ENCODE results near the gene ITPA.

ITPA gene

DNA sequence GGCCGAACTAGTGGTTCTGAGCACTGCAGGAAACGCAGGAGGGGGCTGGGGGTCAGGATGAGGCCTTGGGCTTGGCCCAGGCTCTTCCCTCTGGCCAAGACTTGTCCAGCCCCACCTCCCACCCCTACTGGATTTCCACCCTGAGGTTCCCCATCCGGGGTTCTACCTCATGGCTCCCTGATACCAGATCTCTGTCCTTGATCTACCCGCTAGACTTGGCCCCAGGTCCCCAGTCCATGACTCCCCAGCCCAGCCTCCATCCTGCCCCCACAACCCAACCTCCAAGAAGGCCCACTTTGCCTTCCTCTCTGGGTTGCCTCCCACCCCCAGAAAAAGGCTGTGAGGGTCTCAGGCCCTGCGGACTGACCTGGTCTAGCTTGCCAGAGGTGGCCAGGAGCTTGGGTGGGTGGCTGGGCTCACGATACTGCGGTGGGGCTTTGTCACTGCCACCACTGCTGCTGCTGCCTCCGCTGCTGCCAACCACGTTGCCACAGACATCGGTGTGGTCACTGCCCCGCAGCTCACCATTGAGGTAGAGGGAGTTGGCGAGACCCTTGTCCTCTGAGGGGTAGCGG, 42.9 kb upstream of the ITPA start:
- H2AFZ ChIP-seq (ENCODE audit: low read depth) = no peak overlapping the region
- H3K79me2 ChIP-seq (ENCODE audit: insufficient read depth, low read depth) = no peaks in the 10 kb centered on the region
- H3K4me3 ChIP-seq (IDR thresholded peaks at IDR 0.05; ENCODE audit: insufficient read depth, low read depth, low read length) = no peak overlapping the region
- TF ChIP-seq, protein P1, sequence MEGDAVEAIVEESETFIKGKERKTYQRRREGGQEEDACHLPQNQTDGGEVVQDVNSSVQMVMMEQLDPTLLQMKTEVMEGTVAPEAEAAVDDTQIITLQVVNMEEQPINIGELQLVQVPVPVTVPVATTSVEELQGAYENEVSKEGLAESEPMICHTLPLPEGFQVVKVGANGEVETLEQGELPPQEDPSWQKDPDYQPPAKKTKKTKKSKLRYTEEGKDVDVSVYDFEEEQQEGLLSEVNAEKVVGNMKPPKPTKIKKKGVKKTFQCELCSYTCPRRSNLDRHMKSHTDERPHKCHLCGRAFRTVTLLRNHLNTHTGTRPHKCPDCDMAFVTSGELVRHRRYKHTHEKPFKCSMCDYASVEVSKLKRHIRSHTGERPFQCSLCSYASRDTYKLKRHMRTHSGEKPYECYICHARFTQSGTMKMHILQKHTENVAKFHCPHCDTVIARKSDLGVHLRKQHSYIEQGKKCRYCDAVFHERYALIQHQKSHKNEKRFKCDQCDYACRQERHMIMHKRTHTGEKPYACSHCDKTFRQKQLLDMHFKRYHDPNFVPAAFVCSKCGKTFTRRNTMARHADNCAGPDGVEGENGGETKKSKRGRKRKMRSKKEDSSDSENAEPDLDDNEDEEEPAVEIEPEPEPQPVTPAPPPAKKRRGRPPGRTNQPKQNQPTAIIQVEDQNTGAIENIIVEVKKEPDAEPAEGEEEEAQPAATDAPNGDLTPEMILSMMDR (conservative IDR thresholded peaks at IDR 0.05; ENCODE audit: low read depth, low read length) = no peak
- no peak overlapping the region for H3K4me2 ChIP-seq
- no peak overlapping the region for H3K27ac ChIP-seq
- no peaks in the 10 kb centered on the region for H4K20me1 ChIP-seq (ENCODE audit: insufficient read depth)
- H3K27me3 ChIP-seq (ENCODE audit: insufficient read depth, low read depth) = no peaks in the 10 kb centered on the region
- no peaks in the 10 kb centered on the region for H3K36me3 ChIP-seq (ENCODE audit: insufficient read depth)
- no peaks in the 10 kb centered on the region for H3K4me1 ChIP-seq (ENCODE audit: low read depth, poor library complexity, severe bottlenecking)
- no peak overlapping the region for H3K9ac ChIP-seq

GRCh38 chr20:3166913-3167342, 42.4 kb upstream of the ITPA start:
- H3K36me3 ChIP-seq (ENCODE audit: insufficient read depth) = no peaks in the 10 kb centered on the region
- H3K27me3 ChIP-seq (ENCODE audit: insufficient read depth, low read depth) = no peaks in the 10 kb centered on the region
- H3K4me1 ChIP-seq (ENCODE audit: low read depth, poor library complexity, severe bottlenecking) = no peaks in the 10 kb centered on the region
- TF ChIP-seq, protein P1 (conservative IDR thresholded peaks at IDR 0.05; ENCODE audit: low read depth, low read length) = no peak
- no peak overlapping the region for H3K4me3 ChIP-seq (IDR thresholded peaks at IDR 0.05; ENCODE audit: insufficient read depth, low read depth, low read length)
- H2AFZ ChIP-seq (ENCODE audit: low read depth) = no peak overlapping the region
- H3K9ac ChIP-seq = no peak overlapping the region
- H3K27ac ChIP-seq = no peak overlapping the region
- H4K20me1 ChIP-seq (ENCODE audit: insufficient read depth) = no peaks in the 10 kb centered on the region
- H3K4me2 ChIP-seq = no peak overlapping the region
- no peaks in the 10 kb centered on the region for H3K79me2 ChIP-seq (ENCODE audit: insufficient read depth, low read depth)

- Histone ChIP-seq H2AFZ (ENCODE audit: low read depth) (no peak overlapping the region), H3K9ac (no peak overlapping the region), H3K4me1 (ENCODE audit: low read depth, poor library complexity, severe bottlenecking) (no peaks in the 10 kb centered on the region), H3K27me3 (ENCODE audit: insufficient read depth, low read depth) (no peaks in the 10 kb centered on the region), H3K4me2 (no peak overlapping the region), H3K36me3 (ENCODE audit: insufficient read depth) (no peaks in the 10 kb centered on the region), H3K79me2 (ENCODE audit: insufficient read depth, low read depth) (no peaks in the 10 kb centered on the region), H3K27ac (no peak overlapping the region), H3K4me3 (IDR thresholded peaks at IDR 0.05; ENCODE audit: insufficient read depth, low read depth, low read length) (no peak overlapping the region), H4K20me1 (ENCODE audit: insufficient read depth) (no peaks in the 10 kb centered on the region)
- TF ChIP-seq, protein P1 (conservative IDR thresholded peaks at IDR 0.05; ENCODE audit: low read depth, low read length) = no peak
Observed at GRCh38 chr20:3167738-3168078, 41.6 kb upstream of the ITPA start.

DNA sequence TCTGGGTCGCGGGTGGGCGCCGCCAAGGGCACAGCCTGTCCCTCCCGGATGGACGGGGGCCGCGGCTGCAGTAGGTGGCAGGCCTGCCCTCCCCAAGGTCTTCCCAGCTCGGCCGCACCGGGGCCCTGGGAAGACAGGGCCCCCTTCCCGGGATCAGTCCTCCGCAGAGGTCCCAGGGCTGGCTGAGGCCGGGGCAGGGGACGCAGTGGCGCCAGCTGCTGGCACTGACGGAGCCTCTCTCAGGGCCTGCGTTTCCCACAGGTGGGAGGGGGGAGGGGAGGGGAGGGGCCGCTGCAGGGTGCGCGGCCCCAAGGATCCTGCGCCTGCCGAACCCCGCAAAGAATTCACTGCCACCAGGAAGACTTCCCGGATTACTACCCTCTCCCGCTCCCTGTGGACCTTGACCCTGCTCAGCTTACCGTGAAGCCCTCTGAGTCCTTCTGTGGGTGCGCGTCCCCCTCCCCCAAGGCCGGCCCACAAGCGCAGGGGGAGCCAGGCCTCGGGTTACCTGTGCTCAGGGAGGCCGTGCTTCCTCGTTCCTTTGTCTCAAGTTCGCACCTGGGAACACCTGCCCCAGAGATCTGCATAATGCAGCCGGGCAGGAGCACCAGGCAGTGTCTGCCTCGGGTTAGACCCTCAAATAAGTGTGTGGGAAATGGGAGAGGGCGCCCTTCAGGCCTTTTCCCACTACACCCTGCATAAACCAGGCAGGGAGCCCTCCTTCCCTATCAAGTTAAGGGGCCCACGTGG, 41.0 kb upstream of the ITPA start:
- Histone ChIP-seq H3K4me2 (no peak overlapping the region), H3K36me3 (ENCODE audit: insufficient read depth) (no peaks in the 10 kb centered on the region), H2AFZ (ENCODE audit: low read depth) (no peak overlapping the region), H3K79me2 (ENCODE audit: insufficient read depth, low read depth) (no peaks in the 10 kb centered on the region), H3K4me3 (IDR thresholded peaks at IDR 0.05; ENCODE audit: insufficient read depth, low read depth, low read length) (no peak overlapping the region), H4K20me1 (ENCODE audit: insufficient read depth) (no peaks in the 10 kb centered on the region), H3K27ac (no peak overlapping the region), H3K27me3 (ENCODE audit: insufficient read depth, low read depth) (no peaks in the 10 kb centered on the region), H3K4me1 (ENCODE audit: low read depth, poor library complexity, severe bottlenecking) (no peaks in the 10 kb centered on the region), H3K9ac (no peak overlapping the region)
- TF ChIP-seq, protein P1 (conservative IDR thresholded peaks at IDR 0.05; ENCODE audit: low read depth, low read length) = no peak

Data from KMS-11 (cell line).